Measurements from ENCODE around the gene TBPL1. TPM values are rescaled to one million over a fixed set of nuclear protein-coding genes. Genes with fewer than 3 reads are reported as not detected.
"Not testable (repeated sequence)": the region's sequence is repeated elsewhere in the genome, so short reads cannot be mapped to it uniquely, and the experiment has no call there.

Gene TBPL1
- total and polyA plus RNA-seq, 5 donors from 2014 or later = 32.2 to 73.6 (median 58.8) TPM

GRCh38 chr6:133978896-133979240, 25.8 kb downstream of the TBPL1 start:
- H3K27ac Mint-ChIP-seq = no peak overlapping the region
- peaks cover 13% of the 10 kb centered on the region for H3K4me1 ChIP-seq (ENCODE audit: control insufficient read depth, insufficient read depth, low read length, poor library complexity, severe bottlenecking)
- H3K9me3 Mint-ChIP-seq = peaks cover 0 to 1% (median 0%) of the 10 kb centered on the region in 7 donors
- H3K4me1 Mint-ChIP-seq = peaks cover 21 to 49% (median 36%) of the 10 kb centered on the region in 4 donors
- peaks cover 20% of the 10 kb centered on the region for H3K36me3 ChIP-seq (ENCODE audit: control insufficient read depth, insufficient read depth, low read length)
- no peaks in the 10 kb centered on the region for H3K27me3 Mint-ChIP-seq
- no peaks in the 10 kb centered on the region for H3K27me3 ChIP-seq (ENCODE audit: control insufficient read depth, insufficient read depth, low read length)
- ATAC-seq (ENCODE audit: low read depth in 2 of 2) (no peak), DNase-seq (no peak)
- no peak overlapping the region for H3K27ac ChIP-seq (ENCODE audit: insufficient read depth, low read length, poor library complexity, severe bottlenecking)
- no peaks in the 10 kb centered on the region for H3K9me3 ChIP-seq (ENCODE audit: control insufficient read depth in 2 of 2, low read length in 2 of 2)
- H3K4me3 ChIP-seq (ENCODE audit: low read depth, low read length) = no peak overlapping the region
- H3K4me3 Mint-ChIP-seq = no peak overlapping the region
- peaks cover 26% of the 10 kb centered on the region for H3K36me3 Mint-ChIP-seq

- peaks cover 21 to 49% (median 36%) of the 10 kb centered on the region in 4 donors for H3K4me1 Mint-ChIP-seq
- H3K27me3 Mint-ChIP-seq; H3K27me3 ChIP-seq (ENCODE audit: control insufficient read depth, insufficient read depth, low read length); H3K4me3 Mint-ChIP-seq; H3K9me3 ChIP-seq (ENCODE audit: control insufficient read depth in 2 of 2, low read length in 2 of 2); H3K27ac Mint-ChIP-seq; H3K9me3 Mint-ChIP-seq; H3K4me3 ChIP-seq (ENCODE audit: low read depth, low read length); H3K27ac ChIP-seq (ENCODE audit: insufficient read depth, low read length, poor library complexity, severe bottlenecking); ATAC-seq (ENCODE audit: low read depth in 2 of 2); DNase-seq: not testable (repeated sequence)
- H3K36me3 Mint-ChIP-seq = peaks cover 30% of the 10 kb centered on the region
- H3K4me1 ChIP-seq (ENCODE audit: control insufficient read depth, insufficient read depth, low read length, poor library complexity, severe bottlenecking) = peaks cover 13% of the 10 kb centered on the region
- peaks cover 24% of the 10 kb centered on the region for H3K36me3 ChIP-seq (ENCODE audit: control insufficient read depth, insufficient read depth, low read length)
These were observed 26.4 kb downstream of the TBPL1 start for GRCh38 chr6:133979269-133979963.

- no peak for DNase-seq
- H3K4me1 Mint-ChIP-seq = peaks cover 20 to 51% (median 38%) of the 10 kb centered on the region in 4 donors
These were observed 27.1 kb downstream of the TBPL1 start for GRCh38 chr6:133980168-133980567.

DNA sequence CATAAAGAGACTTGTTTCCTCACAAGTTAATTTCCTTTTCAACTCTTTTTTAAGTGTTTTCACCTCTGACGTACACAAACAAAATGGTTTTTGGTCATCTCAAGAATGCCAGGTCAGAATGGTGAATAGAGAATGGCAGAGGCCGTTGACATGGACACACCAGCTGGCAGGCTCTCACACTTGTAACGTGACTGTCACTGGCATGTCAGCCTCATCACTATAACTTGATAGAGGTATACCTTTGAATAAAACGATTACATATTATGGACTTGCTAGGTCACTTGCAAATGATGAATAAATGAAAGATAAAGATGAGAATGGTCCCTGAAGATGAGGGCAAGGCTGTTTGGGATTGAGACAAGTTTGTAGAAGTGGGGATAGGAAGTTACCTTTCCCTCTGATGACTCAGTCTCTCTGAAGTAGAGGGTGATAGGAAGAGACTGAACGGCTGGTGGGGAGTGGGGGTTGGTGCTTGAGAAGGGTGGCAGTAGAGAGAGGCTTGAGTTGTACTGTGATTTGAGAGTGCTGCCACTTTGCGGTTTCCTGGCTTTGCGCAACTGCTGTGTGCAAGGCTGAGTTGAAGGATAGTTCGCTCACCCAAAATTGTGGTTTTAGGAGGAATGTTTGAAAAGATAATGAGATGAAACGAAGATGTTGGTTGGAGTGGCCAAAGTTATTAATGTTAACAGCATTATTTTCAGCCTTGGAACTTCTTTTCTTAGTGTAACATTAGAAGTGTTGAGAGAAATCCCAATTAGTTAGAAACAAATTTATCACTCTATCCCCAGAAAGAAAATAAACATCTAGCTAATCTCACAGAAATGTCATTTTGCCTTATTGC, 30.3 kb downstream of the TBPL1 start:
- no peak overlapping the region for H3K27ac ChIP-seq (ENCODE audit: insufficient read depth, low read length, poor library complexity, severe bottlenecking)
- H3K9me3 ChIP-seq (ENCODE audit: control insufficient read depth in 2 of 2, low read length in 2 of 2) = no peaks in the 10 kb centered on the region
- peaks cover 17 to 39% (median 27%) of the 10 kb centered on the region in 4 donors for H3K4me1 Mint-ChIP-seq
- peak overlapping the region; percentile 0 to 57 (median 7) for H3K27ac Mint-ChIP-seq
- no peaks in the 10 kb centered on the region for H3K27me3 ChIP-seq (ENCODE audit: control insufficient read depth, insufficient read depth, low read length)
- ATAC-seq (ENCODE audit: low read depth in 2 of 2) (peak; percentile 85), DNase-seq (peak in 2 of 3 donors; percentile 5 to 72)
- peaks cover 51% of the 10 kb centered on the region for H3K36me3 ChIP-seq (ENCODE audit: control insufficient read depth, insufficient read depth, low read length)
- H3K36me3 Mint-ChIP-seq = peaks cover 47% of the 10 kb centered on the region
- peak overlapping the region in 2 of 4 donors; percentile 21 to 38 for H3K4me3 Mint-ChIP-seq
- H3K27me3 Mint-ChIP-seq = no peaks in the 10 kb centered on the region
- peaks cover 14% of the 10 kb centered on the region for H3K4me1 ChIP-seq (ENCODE audit: control insufficient read depth, insufficient read depth, low read length, poor library complexity, severe bottlenecking)
- no peak overlapping the region for H3K4me3 ChIP-seq (ENCODE audit: low read depth, low read length)
- H3K9me3 Mint-ChIP-seq = peaks cover 0 to 1% (median 0%) of the 10 kb centered on the region in 7 donors

More at GRCh38 chr6:133980168-133980567, 27.1 kb downstream of the TBPL1 start:
- no peak overlapping the region for H3K4me3 Mint-ChIP-seq
- no peaks in the 10 kb centered on the region for H3K9me3 ChIP-seq (ENCODE audit: control insufficient read depth in 2 of 2, low read length in 2 of 2)
- no peaks in the 10 kb centered on the region for H3K27me3 Mint-ChIP-seq
- peaks cover 28% of the 10 kb centered on the region for H3K36me3 ChIP-seq (ENCODE audit: control insufficient read depth, insufficient read depth, low read length)
- peaks cover 13% of the 10 kb centered on the region for H3K4me1 ChIP-seq (ENCODE audit: control insufficient read depth, insufficient read depth, low read length, poor library complexity, severe bottlenecking)
- H3K4me3 ChIP-seq (ENCODE audit: low read depth, low read length) = no peak overlapping the region
- H3K36me3 Mint-ChIP-seq = peaks cover 35% of the 10 kb centered on the region
- no peak overlapping the region for H3K27ac ChIP-seq (ENCODE audit: insufficient read depth, low read length, poor library complexity, severe bottlenecking)
- peaks cover 0 to 1% (median 0%) of the 10 kb centered on the region in 7 donors for H3K9me3 Mint-ChIP-seq
- no peak for ATAC-seq (ENCODE audit: low read depth in 2 of 2)
- no peaks in the 10 kb centered on the region for H3K27me3 ChIP-seq (ENCODE audit: control insufficient read depth, insufficient read depth, low read length)
- peak overlapping the region in 1 of 3 donors; percentile 32 for H3K27ac Mint-ChIP-seq

GRCh38 chr6:133985970-133986369, 32.9 kb downstream of the TBPL1 start:
- peak in 1 of 3 donors; percentile 14 for DNase-seq
- no peaks in the 10 kb centered on the region for H3K27me3 Mint-ChIP-seq
- H3K27ac Mint-ChIP-seq = no peak overlapping the region
- peaks cover 56% of the 10 kb centered on the region for H3K36me3 ChIP-seq (ENCODE audit: control insufficient read depth, insufficient read depth, low read length)
- no peak overlapping the region for H3K4me3 Mint-ChIP-seq
- H3K27ac ChIP-seq (ENCODE audit: insufficient read depth, low read length, poor library complexity, severe bottlenecking) = no peak overlapping the region
- peaks cover 14% of the 10 kb centered on the region for H3K4me1 ChIP-seq (ENCODE audit: control insufficient read depth, insufficient read depth, low read length, poor library complexity, severe bottlenecking)
- peaks cover 0 to 1% (median 0%) of the 10 kb centered on the region in 7 donors for H3K9me3 Mint-ChIP-seq
- no peaks in the 10 kb centered on the region for H3K9me3 ChIP-seq (ENCODE audit: control insufficient read depth in 2 of 2, low read length in 2 of 2)
- peaks cover 48% of the 10 kb centered on the region for H3K36me3 Mint-ChIP-seq
- no peak for ATAC-seq (ENCODE audit: low read depth in 2 of 2)
- H3K27me3 ChIP-seq (ENCODE audit: control insufficient read depth, insufficient read depth, low read length) = no peaks in the 10 kb centered on the region
- H3K4me1 Mint-ChIP-seq = peaks cover 16 to 33% (median 23%) of the 10 kb centered on the region in 4 donors
- no peak overlapping the region for H3K4me3 ChIP-seq (ENCODE audit: low read depth, low read length)

DNA sequence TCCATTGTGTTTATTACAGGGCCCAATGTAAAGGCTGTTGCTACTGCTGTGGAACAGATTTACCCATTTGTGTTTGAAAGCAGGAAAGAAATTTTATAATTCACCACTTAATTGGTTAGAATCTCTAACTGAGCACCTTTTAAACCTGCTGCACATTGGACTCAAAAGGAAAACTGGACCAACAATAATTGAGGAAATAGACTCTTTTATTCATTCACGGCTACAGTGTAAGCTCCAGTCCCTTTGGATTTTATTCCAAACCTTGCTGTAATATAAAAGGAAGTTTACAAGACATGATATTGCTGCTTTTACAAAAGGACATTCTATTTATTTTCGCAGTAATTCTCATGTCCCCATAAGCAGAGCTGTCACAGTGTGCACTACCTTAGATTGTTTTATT, 33.9 kb downstream of the TBPL1 start:
- Mint-ChIP-seq H3K27me3 (no peaks in the 10 kb centered on the region), H3K27ac (peak overlapping the region in 1 of 3 donors; percentile 38), H3K9me3 (peaks cover 0 to 1% (median 0%) of the 10 kb centered on the region in 7 donors), H3K36me3 (peaks cover 39% of the 10 kb centered on the region), H3K4me1 (peaks cover 16 to 32% (median 22%) of the 10 kb centered on the region in 4 donors), H3K4me3 (no peak overlapping the region)
- ATAC-seq (ENCODE audit: low read depth in 2 of 2) = no peak
- no peaks in the 10 kb centered on the region for H3K27me3 ChIP-seq (ENCODE audit: control insufficient read depth, insufficient read depth, low read length)
- peaks cover 14% of the 10 kb centered on the region for H3K4me1 ChIP-seq (ENCODE audit: control insufficient read depth, insufficient read depth, low read length, poor library complexity, severe bottlenecking)
- DNase-seq = no peak
- H3K4me3 ChIP-seq (ENCODE audit: low read depth, low read length) = no peak overlapping the region
- H3K36me3 ChIP-seq (ENCODE audit: control insufficient read depth, insufficient read depth, low read length) = peaks cover 55% of the 10 kb centered on the region
- H3K9me3 ChIP-seq (ENCODE audit: control insufficient read depth in 2 of 2, low read length in 2 of 2) = no peaks in the 10 kb centered on the region
- H3K27ac ChIP-seq (ENCODE audit: insufficient read depth, low read length, poor library complexity, severe bottlenecking) = no peak overlapping the region

GRCh38 chr6:133989525-133989924, 36.5 kb downstream of the TBPL1 start:
- H3K27ac ChIP-seq (ENCODE audit: insufficient read depth, low read length, poor library complexity, severe bottlenecking) = no peak overlapping the region
- ATAC-seq (ENCODE audit: low read depth in 2 of 2) = no peak
- no peak for DNase-seq
- H3K27me3 Mint-ChIP-seq = no peaks in the 10 kb centered on the region
- H3K4me3 Mint-ChIP-seq = no peak overlapping the region
- peaks cover 6% of the 10 kb centered on the region for H3K4me1 ChIP-seq (ENCODE audit: control insufficient read depth, insufficient read depth, low read length, poor library complexity, severe bottlenecking)
- H3K4me3 ChIP-seq (ENCODE audit: low read depth, low read length) = no peak overlapping the region
- H3K27ac Mint-ChIP-seq = no peak overlapping the region
- no peaks in the 10 kb centered on the region for H3K27me3 ChIP-seq (ENCODE audit: control insufficient read depth, insufficient read depth, low read length)
- peaks cover 4 to 17% (median 10%) of the 10 kb centered on the region in 4 donors for H3K4me1 Mint-ChIP-seq
- no peaks in the 10 kb centered on the region for H3K9me3 Mint-ChIP-seq
- peaks cover 37% of the 10 kb centered on the region for H3K36me3 ChIP-seq (ENCODE audit: control insufficient read depth, insufficient read depth, low read length)
- no peaks in the 10 kb centered on the region for H3K9me3 ChIP-seq (ENCODE audit: control insufficient read depth in 2 of 2, low read length in 2 of 2)
- H3K36me3 Mint-ChIP-seq = peaks cover 21% of the 10 kb centered on the region

All from CD4-positive, CD25-positive, alpha-beta regulatory T cell (primary cell).